NCI-H510A (cell line): Measurements from ENCODE around the gene PCDHGA8.

Experiments
- DNase-seq: peaks from one replicate; lab custom pipeline; 2025; lab: John Stamatoyannopoulos, UW

Gene PCDHGA8

DNA sequence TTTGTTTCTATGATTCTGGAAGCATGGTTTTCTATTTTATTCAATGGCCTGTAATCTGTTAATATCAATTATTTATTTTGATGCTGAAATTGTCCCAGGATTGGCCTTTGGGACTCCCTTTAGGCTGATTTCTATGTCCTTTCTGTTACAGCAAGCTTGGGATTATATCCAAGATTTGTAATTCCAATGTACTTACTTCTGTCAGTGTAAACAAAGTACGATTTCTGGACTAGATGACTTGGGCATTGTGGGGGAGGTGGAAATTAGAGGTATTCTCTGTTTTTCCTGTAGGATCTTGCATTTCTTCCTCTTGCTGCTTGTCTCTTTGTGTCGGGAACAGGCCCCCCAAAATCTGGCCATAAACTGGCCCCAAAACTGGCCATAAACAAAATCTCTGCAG, 41.6 kb downstream of the PCDHGA8 start:
- DNase-seq, result no peak

DNA sequence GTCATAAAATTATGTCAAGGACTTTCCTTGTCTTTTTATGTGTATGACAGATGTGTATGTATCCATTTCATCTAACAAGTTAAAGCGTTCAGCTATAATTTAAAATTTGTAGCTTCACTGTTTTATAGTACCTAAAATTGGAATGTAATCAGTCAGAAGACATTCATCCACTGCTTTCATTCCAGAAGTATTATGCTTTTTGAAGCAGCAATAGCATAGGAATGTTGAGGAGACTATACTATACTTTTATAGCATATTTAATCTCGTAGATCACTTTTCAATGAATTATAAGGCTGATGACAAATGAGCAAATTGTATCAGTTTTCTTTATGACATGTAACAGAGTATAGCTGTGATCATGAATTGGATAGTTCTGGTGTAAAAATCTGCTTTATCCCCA, 44.8 kb downstream of the PCDHGA8 start:
- no peak for DNase-seq

DNA sequence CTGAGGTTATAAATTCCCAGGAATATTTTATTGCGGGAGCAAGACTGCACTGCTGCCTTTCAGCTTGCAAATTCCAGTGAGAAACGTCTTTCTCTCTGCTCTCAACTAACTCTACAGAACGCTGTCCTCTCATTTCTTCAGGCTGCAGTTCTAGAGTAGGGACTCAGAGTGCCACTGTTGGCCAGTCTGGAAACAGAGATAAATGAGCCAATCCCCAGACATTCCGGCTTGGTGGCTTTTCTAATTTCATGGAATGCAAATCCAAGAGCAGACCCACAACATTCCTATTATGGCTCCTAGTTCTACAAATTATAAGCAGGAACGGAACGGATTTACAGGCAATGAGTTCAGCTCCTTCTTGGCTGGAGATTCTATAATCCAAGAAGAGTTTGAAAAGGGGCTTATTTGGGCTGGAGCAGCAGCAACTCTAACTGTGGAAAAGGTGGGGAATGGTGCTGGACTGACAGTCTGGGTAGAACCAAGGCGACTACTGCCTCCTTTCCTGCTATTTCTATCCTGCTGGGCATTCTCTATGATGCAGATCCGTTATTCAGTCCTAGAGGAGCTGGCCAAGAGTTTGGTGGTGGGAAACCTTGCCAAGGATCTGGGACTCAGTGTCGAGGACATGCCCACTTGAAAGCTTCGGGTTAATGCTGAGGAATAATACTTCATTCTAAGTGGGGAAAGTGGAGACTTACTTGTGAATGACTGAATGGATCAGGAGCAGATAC, 47.1 kb downstream of the PCDHGA8 start:
- DNase-seq, result no peak

DNA sequence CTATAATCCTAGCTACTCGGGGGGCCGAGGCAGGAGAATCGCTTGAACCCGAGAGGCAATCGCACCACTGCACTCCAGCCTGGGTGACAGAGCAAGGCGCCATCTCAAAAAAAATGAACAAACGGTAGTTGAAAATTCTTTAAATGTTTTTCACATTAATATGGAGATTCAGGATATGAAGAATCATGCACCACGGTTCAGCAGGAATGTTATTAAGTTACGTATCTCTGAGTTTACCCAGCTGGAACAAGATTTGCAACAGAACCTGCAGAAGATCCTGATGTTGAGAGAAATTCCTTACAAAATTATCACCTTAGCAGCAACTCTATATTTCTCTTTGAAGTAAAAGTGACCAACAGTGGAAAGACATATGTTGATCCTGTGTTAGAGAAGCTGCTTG, 47.9 kb downstream of the PCDHGA8 start:
- DNase-seq, result no peak

DNA sequence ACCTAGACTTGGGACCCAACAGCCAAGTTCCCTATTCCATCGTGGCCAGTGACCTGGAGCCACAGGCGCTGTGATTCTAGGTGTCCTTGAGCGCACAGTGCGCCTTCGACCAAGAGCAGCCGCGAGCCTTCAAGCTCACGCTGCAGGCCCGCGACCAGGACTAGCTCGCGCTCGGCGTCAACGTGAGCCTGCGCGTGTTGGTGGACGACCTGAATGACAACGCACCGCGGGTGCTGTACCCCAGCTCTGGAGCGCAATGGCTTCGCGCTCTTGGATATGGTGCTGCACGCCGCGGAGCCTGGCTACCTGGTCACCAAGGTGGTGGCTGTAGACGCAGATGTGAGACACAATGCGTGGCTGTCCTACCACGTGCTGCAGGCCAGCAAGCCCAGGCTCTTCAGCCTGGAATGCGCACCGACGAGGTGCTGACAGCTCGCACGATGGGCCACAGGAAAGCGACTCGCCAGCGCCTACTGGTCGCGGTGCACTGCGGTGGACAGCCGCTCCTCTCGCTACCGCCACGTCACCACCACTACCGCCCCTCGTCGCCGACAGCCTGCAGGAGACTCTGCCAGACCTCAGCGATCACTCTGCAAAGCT, 49.2 kb downstream of the PCDHGA8 start:
- DNase-seq, result no peak
